A549 (cell line): ENCODE measurements around the gene RNF220. TPM values are rescaled to one million over a fixed set of nuclear protein-coding genes. Genes with fewer than 3 reads are reported as not detected.

Experiments
- ATAC-seq, 2 experiments: fragments of 200-7000 bp in 1 of 2; fragments of >200 bp in 1 of 2; cut with Nextera tagmentation in 1 of 2; cut with Tn5 transposase in 1 of 2; 3 replicates each; pipeline versions ENCODE4 v1.8.0 to v1.9.1; 2018 to 2020; ENCODE audit warnings: mild to moderate bottlenecking in 1 of 2, moderate library complexity in 1 of 2
- CTCF ChIA-PET: fragments of 300-600 bp; sonication (Branson Sonifier 250); formaldehyde crosslinking; extraction: SDS; loops from one replicate; lab custom pipeline; 2021; ENCODE audit warnings: antibody characterized with exemption, inconsistent platforms; lab: Yijun Ruan, JAX
- POLR2A ChIA-PET: fragments of 350-600 bp; formaldehyde crosslinking; extraction: SDS; loops from one replicate; lab custom pipeline; 2021; ENCODE audit warnings: antibody characterized with exemption, inconsistent platforms; lab: Yijun Ruan, JAX
- DNase-seq, 2 experiments: peaks; one replicate each; pipeline versions ENCODE4 v3.0.0 to v3.0.0-alpha.2; 2011 to 2016; ENCODE audit warnings: low read depth in 1 of 2, low spot score in 1 of 2
- FAIRE-seq: peaks from 2 replicates; lab custom pipeline; 2011; peaks lifted over from hg19 to GRCh38; lab: Jason Lieb, UNC
- H3K27ac ChIP-seq, 2 experiments: fragments of >200 bp; sonication (Bioruptor Twin); formaldehyde crosslinking; 3 replicates each; pipeline ENCODE4 v1.5.1; 2016 to 2017
- H3K4me1 ChIP-seq: fragments of >200 bp; sonication (Bioruptor Twin); formaldehyde crosslinking; 3 replicates; pipeline ENCODE4 v1.6.1; 2016
- H3K4me2 ChIP-seq: fragments of >200 bp; sonication (Bioruptor Twin); formaldehyde crosslinking; 3 replicates; pipeline ENCODE4 v1.6.1; 2016
- H3K4me3 ChIP-seq: fragments of >200 bp; sonication (Bioruptor Twin); formaldehyde crosslinking; 3 replicates; pipeline ENCODE4 v1.5.1; 2016
- H3K9me3 ChIP-seq: fragments of >200 bp; sonication (Bioruptor Twin); formaldehyde crosslinking; 3 replicates; pipeline ENCODE4 v1.6.1; 2016
- BHLHE40 ChIP-seq: IDR thresholded peaks from 2 replicates; pipeline ENCODE4 v1.6.1; 2012; ENCODE audit warnings: low read depth, low read length, inconsistent platforms
- CBX2 ChIP-seq: fragments of 200-600 bp; sonication (generic); IDR thresholded peaks from 2 replicates; pipeline ENCODE4 v1.6.1; 2016; ENCODE audit warnings: low read depth, mild to moderate bottlenecking, borderline replicate concordance
- CHD2 ChIP-seq: fragments of 150-350 bp; IDR thresholded peaks from 2 replicates; pipeline ENCODE4 v1.6.1; 2014; ENCODE audit warnings: low read length; ENCODE audit not compliant: partially characterized antibody
- CHD4 ChIP-seq: fragments of 200-600 bp; sonication (generic); IDR thresholded peaks from 2 replicates; pipeline ENCODE4 v1.6.1; 2016; ENCODE audit warnings: antibody characterized with exemption, mild to moderate bottlenecking, borderline replicate concordance
- EHMT2 ChIP-seq: fragments of 200-600 bp; sonication (generic); IDR thresholded peaks from 2 replicates; pipeline ENCODE4 v1.6.1; 2016; ENCODE audit warnings: antibody characterized with exemption, low read depth, mild to moderate bottlenecking, moderate library complexity
- ESRRA ChIP-seq: fragments of 150-350 bp; IDR thresholded peaks from 2 replicates; pipeline ENCODE4 v1.6.1; 2014; ENCODE audit warnings: mild to moderate bottlenecking, low read length, borderline replicate concordance
- GATA3 ChIP-seq: IDR thresholded peaks from 2 replicates; pipeline ENCODE4 v1.6.1; 2012; ENCODE audit warnings: borderline replicate concordance
- HEYL ChIP-seq: fragments of 250-450 bp; sonication (Bioruptor Pico); IDR thresholded peaks from 2 replicates; pipeline ENCODE4 v1.8.0; 2021; ENCODE audit warnings: mild to moderate bottlenecking, moderate library complexity
- HOXA7 ChIP-seq: fragments of 250-450 bp; sonication (Bioruptor Pico); IDR thresholded peaks from 2 replicates; pipeline ENCODE4 v1.5.0; 2020; ENCODE audit warnings: mild to moderate bottlenecking, moderate library complexity
- HOXB5 ChIP-seq: fragments of 250-450 bp; sonication (Bioruptor Pico); IDR thresholded peaks from 2 replicates; pipeline ENCODE4 v1.5.0; 2020; ENCODE audit warnings: mild to moderate bottlenecking, moderate library complexity
- JUN ChIP-seq, 2 experiments: fragments of >200 bp; sonication (Bioruptor Twin); formaldehyde crosslinking; IDR thresholded peaks; 2 replicates in 1 of 2; 3 replicates in 1 of 2; pipeline ENCODE4 v1.6.1; 2016 to 2017
- JUNB ChIP-seq: fragments of >200 bp; sonication (Bioruptor Twin); formaldehyde crosslinking; IDR thresholded peaks from 2 replicates; pipeline ENCODE4 v1.6.1; 2016
- MAZ ChIP-seq: fragments of 150-350 bp; IDR thresholded peaks from 2 replicates; pipeline ENCODE4 v1.6.1; 2014; ENCODE audit warnings: antibody characterized with exemption, low read depth, low read length, borderline replicate concordance
- MYC ChIP-seq: IDR thresholded peaks from 2 replicates; pipeline ENCODE4 v1.6.1; 2012; ENCODE audit warnings: mild to moderate bottlenecking, inconsistent platforms, low read length, improper control_type of control experiment, borderline replicate concordance
- RAD21 ChIP-seq, 2 experiments: fragments of >200 bp in 1 of 2; sonication (Bioruptor Twin) in 1 of 2; formaldehyde crosslinking in 1 of 2; IDR thresholded peaks in 1 of 2; conservative IDR thresholded peaks in 1 of 2; 2 replicates in 1 of 2; 3 replicates in 1 of 2; pipeline ENCODE4 v1.6.1; 2012 to 2018; ENCODE audit warnings: inconsistent platforms in 1 of 2
- RNF2 ChIP-seq: fragments of 200-600 bp; sonication (generic); IDR thresholded peaks from 2 replicates; pipeline ENCODE4 v1.6.1; 2016; ENCODE audit warnings: low read depth, mild to moderate bottlenecking, antibody characterized with exemption, moderate library complexity, borderline replicate concordance
- TFCP2L1 ChIP-seq: fragments of 250-450 bp; sonication (Bioruptor Pico); IDR thresholded peaks from 2 replicates; pipeline ENCODE4 v1.5.0; 2021; ENCODE audit warnings: mild to moderate bottlenecking
- ZFP36 ChIP-seq: fragments of 450-650 bp; IDR thresholded peaks from 2 replicates; pipeline ENCODE4 v1.6.1; 2014; ENCODE audit warnings: borderline replicate concordance; ENCODE audit not compliant: partially characterized antibody
- WGBS: methylation state at CpG from one replicate; pipeline ENCODE4 v1.1.6; 2017; ENCODE audit errors: missing lambda C conversion rate; 5-methylcytosine and 5-hydroxymethylcytosine counted together
- polyA plus RNA-seq, 4 experiments: library from polyadenylated mRNA; depleted of rRNA in 3 of 4; stranded (reverse); fragments of >200 nt; fragmentation: RNase III in 1 of 4; extraction: RNeasy Plus Mini Kit Qiagen cat#74134 plus additional on column Dnase treatment in 1 of 4; gene quantifications; 2 replicates in 3 of 4; 3 replicates in 1 of 4; pipeline ENCODE4 v1.2.3, GENCODE V29; 2011 to 2017
- TF ChIP-seq, protein P1 (sequence below): fragments of >200 bp; sonication (Bioruptor Twin); formaldehyde crosslinking; IDR thresholded peaks from 3 replicates; pipeline ENCODE4 v1.5.1; 2016
- TF ChIP-seq, protein P2 (sequence below): fragments of 250-450 bp; sonication (Bioruptor Pico); IDR thresholded peaks from 2 replicates; pipeline ENCODE4 v1.5.0; 2021; ENCODE audit warnings: mild to moderate bottlenecking, moderate library complexity, borderline replicate concordance
- TF ChIP-seq, protein P3 (sequence below): IDR thresholded peaks from 2 replicates; pipeline ENCODE4 v1.6.1; 2012

The RNF220 gene
- polyA plus RNA-seq, 2 of the 4 experiments (the other 2 are of a cell fraction) = 53.4 to 54.5 TPM

DNA sequence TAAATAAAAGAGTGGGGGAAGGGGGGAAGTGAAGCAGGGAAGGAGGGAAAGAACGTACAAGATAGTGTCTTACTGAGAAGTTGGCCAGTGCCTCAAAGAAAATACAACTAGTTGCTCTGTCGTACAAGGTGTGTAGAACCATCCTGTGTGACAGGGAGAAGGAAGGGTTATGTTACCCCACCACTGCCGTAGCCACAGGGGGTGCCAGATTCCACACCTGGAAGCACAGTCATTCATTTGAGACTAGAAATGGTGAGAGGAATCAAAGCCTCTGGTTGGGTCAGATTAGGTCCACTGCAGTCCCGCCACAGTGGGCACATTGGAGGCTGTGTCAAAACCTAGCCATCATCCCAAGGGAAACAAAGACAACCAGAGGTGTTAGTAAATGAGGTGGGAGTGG is 47.3 kb upstream of the RNF220 start:
- Histone ChIP-seq H3K4me2 (no peak overlapping the region), H3K27ac (no peak overlapping the region), H3K4me1 (peaks cover 15% of the 10 kb centered on the region), H3K4me3 (no peak overlapping the region), H3K9me3 (no peaks in the 10 kb centered on the region)
- WGBS = 82% methylated on average over 4 of the region's 4 CpGs
- CTCF ChIA-PET = interaction anchor here (1.4 to 1.8 kb wide), 3 partner anchors 21 to 238 kb away, joined by 4 to 6 read pairs (median 5); no protein-coding TSS in a partner anchor
- ATAC-seq = no peak
- DNase-seq = no peak
- FAIRE-seq = no peak
- TF ChIP-seq ZFP36 (no peak), RAD21 (conservative IDR thresholded peaks at IDR 0.05 in 1 of 2, IDR thresholded peaks at IDR 0.05 in 1 of 2) (no peak), GATA3 (no peak), MYC (no peak), RNF2 (no peak), TFCP2L1 (CRISPR knock-in tag) (no peak), CHD4 (no peak), HEYL (CRISPR knock-in tag) (no peak), HOXB5 (no peak), EHMT2 (no peak), HOXA7 (no peak), ESRRA (no peak), JUNB (no peak), JUN (IDR thresholded peaks at IDR 0.05) (no peak)
- TF ChIP-seq, protein P1, sequence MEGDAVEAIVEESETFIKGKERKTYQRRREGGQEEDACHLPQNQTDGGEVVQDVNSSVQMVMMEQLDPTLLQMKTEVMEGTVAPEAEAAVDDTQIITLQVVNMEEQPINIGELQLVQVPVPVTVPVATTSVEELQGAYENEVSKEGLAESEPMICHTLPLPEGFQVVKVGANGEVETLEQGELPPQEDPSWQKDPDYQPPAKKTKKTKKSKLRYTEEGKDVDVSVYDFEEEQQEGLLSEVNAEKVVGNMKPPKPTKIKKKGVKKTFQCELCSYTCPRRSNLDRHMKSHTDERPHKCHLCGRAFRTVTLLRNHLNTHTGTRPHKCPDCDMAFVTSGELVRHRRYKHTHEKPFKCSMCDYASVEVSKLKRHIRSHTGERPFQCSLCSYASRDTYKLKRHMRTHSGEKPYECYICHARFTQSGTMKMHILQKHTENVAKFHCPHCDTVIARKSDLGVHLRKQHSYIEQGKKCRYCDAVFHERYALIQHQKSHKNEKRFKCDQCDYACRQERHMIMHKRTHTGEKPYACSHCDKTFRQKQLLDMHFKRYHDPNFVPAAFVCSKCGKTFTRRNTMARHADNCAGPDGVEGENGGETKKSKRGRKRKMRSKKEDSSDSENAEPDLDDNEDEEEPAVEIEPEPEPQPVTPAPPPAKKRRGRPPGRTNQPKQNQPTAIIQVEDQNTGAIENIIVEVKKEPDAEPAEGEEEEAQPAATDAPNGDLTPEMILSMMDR = no peak
- TF ChIP-seq, protein P2, sequence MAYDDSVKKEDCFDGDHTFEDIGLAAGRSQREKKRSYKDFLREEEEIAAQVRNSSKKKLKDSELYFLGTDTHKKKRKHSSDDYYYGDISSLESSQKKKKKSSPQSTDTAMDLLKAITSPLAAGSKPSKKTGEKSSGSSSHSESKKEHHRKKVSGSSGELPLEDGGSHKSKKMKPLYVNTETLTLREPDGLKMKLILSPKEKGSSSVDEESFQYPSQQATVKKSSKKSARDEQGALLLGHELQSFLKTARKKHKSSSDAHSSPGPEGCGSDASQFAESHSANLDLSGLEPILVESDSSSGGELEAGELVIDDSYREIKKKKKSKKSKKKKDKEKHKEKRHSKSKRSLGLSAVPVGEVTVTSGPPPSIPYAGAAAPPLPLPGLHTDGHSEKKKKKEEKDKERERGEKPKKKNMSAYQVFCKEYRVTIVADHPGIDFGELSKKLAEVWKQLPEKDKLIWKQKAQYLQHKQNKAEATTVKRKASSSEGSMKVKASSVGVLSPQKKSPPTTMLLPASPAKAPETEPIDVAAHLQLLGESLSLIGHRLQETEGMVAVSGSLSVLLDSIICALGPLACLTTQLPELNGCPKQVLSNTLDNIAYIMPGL (CRISPR knock-in tag) = no peak
- TF ChIP-seq, protein P3, sequence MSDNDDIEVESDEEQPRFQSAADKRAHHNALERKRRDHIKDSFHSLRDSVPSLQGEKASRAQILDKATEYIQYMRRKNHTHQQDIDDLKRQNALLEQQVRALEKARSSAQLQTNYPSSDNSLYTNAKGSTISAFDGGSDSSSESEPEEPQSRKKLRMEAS = no peak
- POLR2A ChIA-PET = no interaction called here

DNA sequence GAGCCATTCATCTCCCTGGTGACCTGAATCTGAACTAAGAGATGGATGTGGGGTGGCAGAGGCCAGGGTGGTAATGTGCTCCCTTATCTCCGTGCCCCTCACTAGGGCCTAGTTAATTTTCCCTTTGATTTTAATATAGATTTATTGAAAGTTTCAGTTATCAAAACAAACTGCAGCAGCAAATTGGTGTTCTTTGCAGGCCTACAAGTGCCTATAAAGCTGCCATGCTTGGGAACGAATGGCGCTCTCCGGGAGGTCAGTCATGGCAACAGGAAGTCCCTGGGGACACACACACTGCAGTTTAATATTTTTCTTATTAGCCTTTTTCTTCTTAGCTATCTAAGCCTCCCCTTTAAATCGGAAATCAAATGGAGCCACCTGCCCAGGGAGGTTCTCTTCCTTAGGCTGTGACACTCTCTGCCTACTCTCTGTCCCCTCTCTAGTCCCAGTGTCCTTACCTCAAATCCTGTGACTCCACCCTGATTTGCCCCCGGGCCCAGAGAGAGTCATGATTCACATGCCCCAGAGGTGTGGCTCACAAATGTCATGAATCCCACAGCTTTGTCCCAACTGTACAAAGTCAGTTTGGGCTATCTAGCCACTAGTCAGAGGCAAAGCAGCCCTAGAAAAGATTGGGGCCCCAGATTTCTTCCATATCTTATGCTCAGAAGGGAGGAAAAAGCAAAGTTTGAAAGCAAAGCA is 45.7 kb upstream of the RNF220 start:
- TF ChIP-seq MAZ (no peak), CHD2 (no peak), BHLHE40 (no peak), GATA3 (no peak), CBX2 (no peak)
- FAIRE-seq = no peak
- Histone ChIP-seq H3K9me3 (no peaks in the 10 kb centered on the region), H3K27ac (no peak overlapping the region), H3K4me3 (no peak overlapping the region), H3K4me2 (no peak overlapping the region), H3K4me1 (peaks cover 7% of the 10 kb centered on the region; the same call in 1 of the 3 replicates)
- ATAC-seq = no peak
- ChIA-PET POLR2A (no interaction called here), CTCF (interaction anchor here (1.8 kb wide), 1 partner anchor 19 kb away, joined by 6 read pairs; no protein-coding TSS in a partner anchor)
- 72% methylated on average over 6 of the region's 6 CpGs for WGBS
- no peak for DNase-seq
